Vagina (tissue), 2 donors: ENCODE data around the gene NSD2. TPM values are rescaled to one million over a fixed set of nuclear protein-coding genes. Genes with fewer than 3 reads are reported as not detected.

ENCODE experiments used
- DNase-seq, 2 donors: peaks; one replicate each; pipeline ENCODE4 v3.0.0-alpha.2; 2017; ENCODE audit errors: extremely low spot score in 2 of 2
- H3K27ac ChIP-seq: fragments of 200-600 bp; sonication (generic); one replicate; pipeline ENCODE4 v1.5.1; 2019
- H3K27me3 ChIP-seq: fragments of 200-600 bp; sonication (generic); one replicate; pipeline ENCODE4 v1.5.1; 2019
- H3K36me3 ChIP-seq, 2 donors: fragments of 200-600 bp; sonication (generic); one replicate each; pipeline ENCODE4 v1.5.1; 2017 to 2019
- H3K4me1 ChIP-seq: fragments of 200-600 bp; sonication (generic); one replicate; pipeline ENCODE4 v1.5.1; 2019
- H3K4me3 ChIP-seq, 2 donors: fragments of 200-600 bp; sonication (generic); 1 replicate in 1 of 2; 2 replicates in 1 of 2; pipeline ENCODE4 v1.5.1; 2016 to 2019
- H3K9me3 ChIP-seq: fragments of 200-600 bp; sonication (generic); one replicate; pipeline ENCODE4 v1.5.1; 2019
- CTCF ChIP-seq, 3 experiments: fragments of 450-650 bp in 2 of 3; fragments of 200-600 bp in 1 of 3; sonication (generic) in 1 of 3; IDR thresholded peaks; one replicate each; pipeline ENCODE4 v1.5.1; 2017 to 2019; ENCODE audit warnings: antibody characterized with exemption in 3 of 3, mild to moderate bottlenecking in 2 of 3, moderate library complexity in 2 of 3
- POLR2A ChIP-seq, 2 donors: fragments of 450-650 bp; IDR thresholded peaks; one replicate each; pipeline ENCODE4 v1.6.1; 2017; ENCODE audit warnings: antibody characterized with exemption in 2 of 2, mild to moderate bottlenecking in 2 of 2, moderate library complexity in 2 of 2
- POLR2AphosphoS5 ChIP-seq, 2 donors: sonication (generic); formaldehyde crosslinking; IDR thresholded peaks; one replicate each; pipeline ENCODE4 v1.9.0; 2017; ENCODE audit warnings: antibody characterized with exemption in 2 of 2, mild to moderate bottlenecking in 2 of 2, low read depth in 1 of 2; ENCODE audit not compliant: insufficient read depth in 1 of 2
- intact Hi-C: fragments of 100-400 bp; cut with DNase I; formaldehyde crosslinking; loops from one replicate; pipeline ENCODE4 v1.15.1; 2023
- total RNA-seq: library from RNA; depleted of rRNA; stranded (reverse); fragments of >200 nt; gene quantifications from one replicate; pipeline ENCODE4 v1.2.3, GENCODE V29; 2016

Gene NSD2
- total RNA-seq, 1 donor from 2014 or later: 38.5 TPM

GRCh38 chr4:1863297-1864033, 7.7 kb upstream of the NSD2 start:
- H3K36me3 ChIP-seq: no peaks in the 10 kb centered on the region
- H3K27ac ChIP-seq: no peak overlapping the region
- no peaks in the 10 kb centered on the region for H3K27me3 ChIP-seq
- peaks cover 9% of the 10 kb centered on the region for H3K4me1 ChIP-seq
- no peaks in the 10 kb centered on the region for H3K9me3 ChIP-seq
- intact Hi-C loops: no loop called here
- no peak for DNase-seq
- H3K4me3 ChIP-seq: no peak overlapping the region
- TF ChIP-seq CTCF (IDR thresholded peaks at IDR 0.05) (no peak), POLR2AphosphoS5 (IDR thresholded peaks at IDR 0.05; ENCODE audit: insufficient read depth in 1 of 2, low read depth in 1 of 2) (no peak), POLR2A (IDR thresholded peaks at IDR 0.05) (no peak)

GRCh38 chr4:1864076-1865008, 6.9 kb upstream of the NSD2 start:
- H3K27ac ChIP-seq: no peak overlapping the region
- DNase-seq: no peak
- no peaks in the 10 kb centered on the region for H3K9me3 ChIP-seq
- no peak overlapping the region for H3K4me3 ChIP-seq
- H3K36me3 ChIP-seq: no peaks in the 10 kb centered on the region
- H3K4me1 ChIP-seq: peaks cover 11% of the 10 kb centered on the region
- no peaks in the 10 kb centered on the region for H3K27me3 ChIP-seq
- intact Hi-C loops: no loop called here
- TF ChIP-seq POLR2AphosphoS5 (IDR thresholded peaks at IDR 0.05; ENCODE audit: insufficient read depth in 1 of 2, low read depth in 1 of 2): no peak
- no peak for TF ChIP-seq POLR2A (IDR thresholded peaks at IDR 0.05)
- no peak for TF ChIP-seq CTCF (IDR thresholded peaks at IDR 0.05)

- intact Hi-C loops: no loop called here
- H3K27me3 ChIP-seq: no peaks in the 10 kb centered on the region
- no peak for TF ChIP-seq POLR2A (IDR thresholded peaks at IDR 0.05)
- TF ChIP-seq CTCF (IDR thresholded peaks at IDR 0.05): no peak
These were observed 5.0 kb upstream of the NSD2 start for GRCh38 chr4:1866189-1866661.

GRCh38 chr4:1868293-1868692, 2.9 kb upstream of the NSD2 start:
- Histone ChIP-seq H3K4me1 (peaks cover 20% of the 10 kb centered on the region), H3K4me3 (no peak overlapping the region), H3K27me3 (no peaks in the 10 kb centered on the region), H3K27ac (no peak overlapping the region), H3K9me3 (no peaks in the 10 kb centered on the region), H3K36me3 (no peaks in the 10 kb centered on the region)
- intact Hi-C loops: no loop called here
- no peak for DNase-seq
- TF ChIP-seq POLR2AphosphoS5 (IDR thresholded peaks at IDR 0.05; ENCODE audit: insufficient read depth in 1 of 2, low read depth in 1 of 2) (no peak), POLR2A (IDR thresholded peaks at IDR 0.05) (no peak), CTCF (IDR thresholded peaks at IDR 0.05) (no peak)

More at GRCh38 chr4:1866189-1866661, 5.0 kb upstream of the NSD2 start:
- Histone ChIP-seq H3K4me3 (no peak overlapping the region), H3K4me1 (peaks cover 22% of the 10 kb centered on the region), H3K9me3 (no peaks in the 10 kb centered on the region), H3K27ac (no peak overlapping the region), H3K36me3 (no peaks in the 10 kb centered on the region)
- no peak for DNase-seq
